Trophoblast cell (in vitro differentiated cells and primary cell): ENCODE measurements around the gene SPRING1.
"Not testable (repeated sequence)": the region's sequence is repeated elsewhere in the genome, so short reads cannot be mapped to it uniquely, and the experiment has no call there.

Source experiments
- DNase-seq, 2 donors: peaks; one replicate each; pipeline ENCODE4 v3.0.0-alpha.2; 2016
- H2AFZ ChIP-seq: 2 replicates; pipeline ENCODE4 v1.6.1; 2013; ENCODE audit warnings: low read length, moderate library complexity, mild to moderate bottlenecking; ENCODE audit not compliant: insufficient read depth, poor library complexity
- H2AK5ac ChIP-seq: 2 replicates; pipeline ENCODE4 v1.6.1; 2013; ENCODE audit warnings: mild to moderate bottlenecking, low read length
- H2BK120ac ChIP-seq: 2 replicates; pipeline ENCODE4 v1.6.1; 2013; ENCODE audit warnings: low read length, mild to moderate bottlenecking, moderate library complexity; ENCODE audit not compliant: insufficient read depth, poor library complexity
- H2BK12ac ChIP-seq: 2 replicates; pipeline ENCODE4 v1.6.1; 2013; ENCODE audit warnings: mild to moderate bottlenecking, low read length, moderate library complexity
- H2BK5ac ChIP-seq: 2 replicates; pipeline ENCODE4 v1.6.1; 2013; ENCODE audit warnings: low read length, low read depth, moderate library complexity, mild to moderate bottlenecking; ENCODE audit not compliant: poor library complexity
- H3K14ac ChIP-seq: 2 replicates; pipeline ENCODE4 v1.6.1; 2013; ENCODE audit warnings: mild to moderate bottlenecking, low read length
- H3K18ac ChIP-seq: 2 replicates; pipeline ENCODE4 v1.6.1; 2013; ENCODE audit warnings: mild to moderate bottlenecking, low read length
- H3K23ac ChIP-seq: 2 replicates; pipeline ENCODE4 v1.6.1; 2013; ENCODE audit warnings: low read length
- H3K27ac ChIP-seq: 2 replicates; pipeline ENCODE4 v1.5.1; 2013; ENCODE audit warnings: low read depth, mild to moderate bottlenecking, inconsistent platforms, low read length, moderate library complexity
- H3K27me3 ChIP-seq: 2 replicates; pipeline ENCODE4 v1.6.1; 2013; ENCODE audit warnings: inconsistent platforms, mild to moderate bottlenecking, low read length, moderate library complexity; ENCODE audit not compliant: insufficient read depth
- H3K36me3 ChIP-seq, 2 experiments: 1 replicate in 1 of 2; 2 replicates in 1 of 2; pipeline ENCODE4 v1.6.1; 2013; ENCODE audit warnings: low read length in 2 of 2, mild to moderate bottlenecking in 2 of 2, moderate library complexity in 1 of 2; ENCODE audit not compliant: insufficient read depth in 2 of 2, control insufficient read depth in 1 of 2
- H3K4ac ChIP-seq: 2 replicates; pipeline ENCODE4 v1.6.1; 2013; ENCODE audit warnings: low read depth, mild to moderate bottlenecking, low read length, moderate library complexity
- H3K4me1 ChIP-seq, 2 experiments: 1 replicate in 1 of 2; 2 replicates in 1 of 2; pipeline ENCODE4 v1.6.1; 2013; ENCODE audit warnings: low read length in 2 of 2, mild to moderate bottlenecking in 2 of 2, moderate library complexity in 1 of 2; ENCODE audit not compliant: insufficient read depth in 2 of 2, control insufficient read depth in 1 of 2
- H3K4me2 ChIP-seq: 2 replicates; pipeline ENCODE4 v1.6.1; 2013; ENCODE audit warnings: inconsistent platforms, mild to moderate bottlenecking, low read length, moderate library complexity
- H3K4me3 ChIP-seq: 2 replicates; pipeline ENCODE4 v1.5.1; 2013; ENCODE audit warnings: mild to moderate bottlenecking, low read depth, low read length, inconsistent platforms
- H3K79me1 ChIP-seq: one replicate; pipeline ENCODE4 v1.6.1; 2013; ENCODE audit warnings: low read length
- H3K79me2 ChIP-seq: 2 replicates; pipeline ENCODE4 v1.6.1; 2013; ENCODE audit warnings: low read length, mild to moderate bottlenecking; ENCODE audit not compliant: control insufficient read depth, insufficient read depth, poor library complexity
- H3K9ac ChIP-seq: 2 replicates; pipeline ENCODE4 v1.6.1; 2013; ENCODE audit warnings: mild to moderate bottlenecking, low read length
- H3K9me3 ChIP-seq: 2 replicates; pipeline ENCODE4 v1.6.1; 2013; ENCODE audit warnings: low read depth, mild to moderate bottlenecking, control low read depth, inconsistent platforms, low read length; ENCODE audit not compliant: insufficient read depth
- H4K12ac ChIP-seq: 2 replicates; pipeline ENCODE4 v1.6.1; 2013; ENCODE audit warnings: low read depth, mild to moderate bottlenecking, low read length, moderate library complexity
- H4K8ac ChIP-seq: 2 replicates; pipeline ENCODE4 v1.6.1; 2013; ENCODE audit warnings: low read depth, mild to moderate bottlenecking, low read length, moderate library complexity
- H4K91ac ChIP-seq: one replicate; pipeline ENCODE4 v1.6.1; 2013; ENCODE audit warnings: low read depth, mild to moderate bottlenecking, low read length, moderate library complexity
- WGBS: extraction: QIAGEN DNeasy Blood & Tissue Kit; methylation state at CpG from one replicate; pipeline ENCODE4 v1.1.7; 2013; ENCODE audit warnings: missing lambda C conversion rate; ENCODE audit not compliant: insufficient read length, insufficient coverage; ENCODE audit errors: extremely low coverage; 5-methylcytosine and 5-hydroxymethylcytosine counted together

Gene SPRING1

GRCh38 chr12:116761499-116761898 lies 23.6 kb upstream of the SPRING1 start:
- Histone ChIP-seq H3K27ac (no peak overlapping the region), H3K18ac (no peak overlapping the region), H4K8ac (no peak overlapping the region), H3K4ac (no peak overlapping the region), H2BK5ac (no peak overlapping the region), H3K79me1 (no peaks in the 10 kb centered on the region), H3K14ac (no peak overlapping the region), H3K27me3 (no peaks in the 10 kb centered on the region), H2AFZ (no peak overlapping the region), H2AK5ac (no peak overlapping the region), H2BK120ac (no peak overlapping the region), H4K91ac (no peak overlapping the region), H3K9me3 (no peaks in the 10 kb centered on the region), H3K9ac (no peak overlapping the region), H4K12ac (no peak overlapping the region), H3K4me1 (no peaks in the 10 kb centered on the region), H2BK12ac (no peak overlapping the region), H3K79me2 (no peaks in the 10 kb centered on the region), H3K36me3 (no peaks in the 10 kb centered on the region), H3K23ac (no peak overlapping the region), H3K4me2 (no peak overlapping the region), H3K4me3 (no peak overlapping the region)
- no CpG with 5 or more reads among the region's 4 CpGs for WGBS
- DNase-seq: no peak

- H2AFZ ChIP-seq: no peak overlapping the region
- no peak overlapping the region for H4K12ac ChIP-seq
- no peaks in the 10 kb centered on the region for H3K36me3 ChIP-seq
- H2BK120ac ChIP-seq: no peak overlapping the region
- WGBS: no CpG with 5 or more reads among the region's 11 CpGs
- H3K9ac ChIP-seq: no peak overlapping the region
- H2BK5ac ChIP-seq: no peak overlapping the region
- H3K18ac ChIP-seq: no peak overlapping the region
- no peaks in the 10 kb centered on the region for H3K9me3 ChIP-seq
- no peak for DNase-seq
- no peak overlapping the region for H4K8ac ChIP-seq
- no peak overlapping the region for H2BK12ac ChIP-seq
- H3K4ac ChIP-seq: no peak overlapping the region
- no peak overlapping the region for H3K4me3 ChIP-seq
- H3K23ac ChIP-seq: no peak overlapping the region
- H3K79me1 ChIP-seq: no peaks in the 10 kb centered on the region
- H3K4me2 ChIP-seq: no peak overlapping the region
- H3K4me1 ChIP-seq: no peaks in the 10 kb centered on the region
- H3K27me3 ChIP-seq: no peaks in the 10 kb centered on the region
- no peak overlapping the region for H2AK5ac ChIP-seq
- H3K14ac ChIP-seq: no peak overlapping the region
- no peak overlapping the region for H4K91ac ChIP-seq
- H3K79me2 ChIP-seq: no peaks in the 10 kb centered on the region
- no peak overlapping the region for H3K27ac ChIP-seq
Measured at GRCh38 chr12:116760622-116761020, 22.8 kb upstream of the SPRING1 start.

GRCh38 chr12:116759783-116760621 lies 22.1 kb upstream of the SPRING1 start:
- Histone ChIP-seq H3K27ac (no peak overlapping the region), H3K9ac (no peak overlapping the region), H2AK5ac (no peak overlapping the region), H3K4me2 (peak overlapping the region; percentile 5), H2BK12ac (no peak overlapping the region), H3K4me1 (no peaks in the 10 kb centered on the region), H4K8ac (peak overlapping the region; percentile 62), H2AFZ (no peak overlapping the region), H4K91ac (no peak overlapping the region), H3K14ac (no peak overlapping the region), H3K4ac (no peak overlapping the region), H3K9me3 (no peaks in the 10 kb centered on the region), H3K18ac (no peak overlapping the region), H3K36me3 (no peaks in the 10 kb centered on the region), H3K79me1 (no peaks in the 10 kb centered on the region), H3K4me3 (no peak overlapping the region), H3K23ac (no peak overlapping the region), H3K27me3 (no peaks in the 10 kb centered on the region), H4K12ac (no peak overlapping the region), H2BK120ac (no peak overlapping the region), H2BK5ac (no peak overlapping the region), H3K79me2 (no peaks in the 10 kb centered on the region)
- no CpG with 5 or more reads among the region's 22 CpGs for WGBS
- peak in 1 of 2 donors; percentile 48 for DNase-seq

GRCh38 chr12:116754783-116755182 lies 16.9 kb upstream of the SPRING1 start:
- not testable (repeated sequence) for H3K14ac ChIP-seq, DNase-seq, H3K18ac ChIP-seq, H3K4me2 ChIP-seq, H3K27ac ChIP-seq, H3K4ac ChIP-seq, H3K4me1 ChIP-seq, H3K9me3 ChIP-seq, H3K36me3 ChIP-seq, H3K4me3 ChIP-seq, H2BK120ac ChIP-seq, H3K79me1 ChIP-seq, H3K9ac ChIP-seq, H2AFZ ChIP-seq, H2BK5ac ChIP-seq, H3K27me3 ChIP-seq, H3K23ac ChIP-seq, H2AK5ac ChIP-seq, H2BK12ac ChIP-seq, H4K12ac ChIP-seq, H3K79me2 ChIP-seq, H4K8ac ChIP-seq, H4K91ac ChIP-seq
- WGBS: no CpG with 5 or more reads among the region's 1 CpG
